Suprapubic skin (tissue), 3 donors: ENCODE data around the gene CFAP74.

Experiments used
- POLR2A ChIP-seq, 2 donors: fragments of 450-650 bp; IDR thresholded peaks; one replicate each; pipeline ENCODE4 v1.6.1; 2017; ENCODE audit warnings: antibody characterized with exemption in 2 of 2, mild to moderate bottlenecking in 2 of 2, moderate library complexity in 2 of 2
- TF ChIP-seq, protein P1 (sequence below), 2 donors: fragments of 200-600 bp in 1 of 2; fragments of 450-650 bp in 1 of 2; sonication (generic) in 1 of 2; IDR thresholded peaks; one replicate each; pipeline ENCODE4 v1.5.1; 2016 to 2019; ENCODE audit warnings: antibody characterized with exemption in 2 of 2, mild to moderate bottlenecking in 1 of 2, moderate library complexity in 1 of 2

DNA sequence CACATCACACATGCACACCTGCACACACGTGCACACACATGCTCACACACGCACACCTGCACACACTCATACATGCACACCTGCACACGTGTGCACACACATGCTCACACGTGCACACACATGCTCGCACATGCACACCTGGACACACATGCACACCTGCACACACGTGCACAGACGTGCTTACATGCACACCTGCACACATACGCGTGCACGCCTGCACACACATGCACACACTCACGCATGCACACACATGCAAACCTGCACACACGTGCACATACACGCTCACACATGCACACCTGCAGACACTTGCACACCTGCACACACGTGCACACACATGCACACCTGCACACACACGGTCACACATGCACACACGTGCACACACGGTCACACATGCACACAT lies 32.6 kb downstream of the CFAP74 start:
- no peak for TF ChIP-seq POLR2A (IDR thresholded peaks at IDR 0.05)
- TF ChIP-seq, protein P1, sequence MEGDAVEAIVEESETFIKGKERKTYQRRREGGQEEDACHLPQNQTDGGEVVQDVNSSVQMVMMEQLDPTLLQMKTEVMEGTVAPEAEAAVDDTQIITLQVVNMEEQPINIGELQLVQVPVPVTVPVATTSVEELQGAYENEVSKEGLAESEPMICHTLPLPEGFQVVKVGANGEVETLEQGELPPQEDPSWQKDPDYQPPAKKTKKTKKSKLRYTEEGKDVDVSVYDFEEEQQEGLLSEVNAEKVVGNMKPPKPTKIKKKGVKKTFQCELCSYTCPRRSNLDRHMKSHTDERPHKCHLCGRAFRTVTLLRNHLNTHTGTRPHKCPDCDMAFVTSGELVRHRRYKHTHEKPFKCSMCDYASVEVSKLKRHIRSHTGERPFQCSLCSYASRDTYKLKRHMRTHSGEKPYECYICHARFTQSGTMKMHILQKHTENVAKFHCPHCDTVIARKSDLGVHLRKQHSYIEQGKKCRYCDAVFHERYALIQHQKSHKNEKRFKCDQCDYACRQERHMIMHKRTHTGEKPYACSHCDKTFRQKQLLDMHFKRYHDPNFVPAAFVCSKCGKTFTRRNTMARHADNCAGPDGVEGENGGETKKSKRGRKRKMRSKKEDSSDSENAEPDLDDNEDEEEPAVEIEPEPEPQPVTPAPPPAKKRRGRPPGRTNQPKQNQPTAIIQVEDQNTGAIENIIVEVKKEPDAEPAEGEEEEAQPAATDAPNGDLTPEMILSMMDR (IDR thresholded peaks at IDR 0.05): no peak
